Measurements from ENCODE around the gene SHROOM2. TPM values are rescaled to one million over a fixed set of nuclear protein-coding genes. Genes with fewer than 3 reads are reported as not detected.
A peak's percentile ranks its signal among the peaks of the same experiment; 100 is the strongest.

The SHROOM2 gene
- polyA plus RNA-seq, 3 donors from 2014 or later, result not detected

DNA sequence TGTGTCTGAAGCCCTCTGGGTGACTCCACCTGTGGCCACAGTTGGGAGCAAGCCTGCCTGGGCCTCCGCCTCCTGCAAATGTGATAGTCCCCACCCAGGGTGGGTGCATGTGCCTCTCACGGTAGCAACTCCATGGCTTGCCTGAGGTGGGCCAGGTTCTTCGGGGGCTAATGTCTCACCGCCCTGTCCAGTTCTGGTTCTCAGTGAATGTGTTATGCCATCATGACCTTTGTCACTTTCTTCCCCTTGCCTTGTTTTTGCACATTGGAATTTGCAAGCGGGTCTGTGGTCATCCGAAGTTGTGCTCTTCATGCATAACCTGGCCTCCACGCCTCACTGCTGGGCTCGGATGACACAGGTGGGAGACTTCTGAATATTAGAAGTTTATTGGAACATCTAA lies 39.7 kb downstream of the SHROOM2 start:
- no peaks in the 10 kb centered on the region for H3K4me1 Mint-ChIP-seq
- DNase-seq, result no peak
- peaks cover 0 to 6% (median 2%) of the 10 kb centered on the region in 3 donors for H3K27me3 Mint-ChIP-seq (ENCODE audit: low read depth in 3 of 3)
- no peaks in the 10 kb centered on the region for H3K9me3 Mint-ChIP-seq
- no peak overlapping the region for H3K27ac Mint-ChIP-seq
- H3K36me3 Mint-ChIP-seq, result no peaks in the 10 kb centered on the region
- H3K4me3 Mint-ChIP-seq, result no peak overlapping the region

DNA sequence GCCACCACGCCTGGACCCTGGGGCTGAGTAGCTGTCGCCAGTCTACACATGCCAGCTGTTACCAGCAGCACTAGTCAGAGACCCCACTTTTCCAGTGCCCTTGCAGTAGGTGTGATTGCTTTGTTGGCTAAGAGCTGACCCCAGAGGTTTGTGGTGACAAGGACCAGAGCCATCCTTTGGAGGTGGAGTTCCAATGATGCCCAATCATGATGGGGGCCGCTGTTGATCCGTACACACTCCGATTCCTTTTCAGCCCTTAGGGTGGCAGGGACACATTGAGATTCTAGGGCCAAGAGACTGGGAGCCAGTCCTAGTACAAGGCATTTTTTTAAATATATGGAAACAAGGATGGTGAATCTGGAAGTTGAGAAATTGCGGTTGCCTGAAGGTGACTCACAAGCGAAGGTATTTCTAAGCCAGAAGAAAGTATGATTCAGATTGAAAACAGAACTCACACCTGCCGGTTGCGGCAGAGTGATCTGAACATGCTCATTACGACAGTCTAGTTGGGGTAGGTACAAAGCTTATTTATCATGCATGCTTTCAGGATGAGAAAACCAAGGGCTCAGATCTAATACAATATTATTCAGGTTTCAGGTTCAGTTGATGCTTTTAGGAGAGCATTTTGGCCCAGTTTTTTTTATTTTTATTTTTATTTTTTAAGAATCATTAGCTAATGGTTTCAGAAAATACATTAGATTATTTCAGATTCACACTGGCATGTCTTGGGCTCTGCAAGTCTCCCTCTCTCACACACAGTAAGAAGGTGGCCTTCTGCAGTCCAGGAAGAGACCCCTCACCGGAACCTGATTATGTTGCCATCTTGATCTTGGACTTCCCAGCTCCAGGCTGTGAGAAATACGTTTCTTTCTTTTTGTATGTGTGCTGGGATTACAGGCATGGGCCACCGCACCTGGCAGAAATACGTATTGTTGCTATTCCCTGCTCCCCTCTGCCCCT lies 43.4 kb downstream of the SHROOM2 start:
- Mint-ChIP-seq H3K27ac (no peak overlapping the region), H3K9me3 (no peaks in the 10 kb centered on the region), H3K36me3 (no peaks in the 10 kb centered on the region), H3K27me3 (ENCODE audit: low read depth in 3 of 3) (peaks cover 0 to 6% (median 2%) of the 10 kb centered on the region in 3 donors), H3K4me1 (peaks cover 13 to 19% of the 10 kb centered on the region in 2 donors), H3K4me3 (no peak overlapping the region)
- DNase-seq, result no peak

DNA sequence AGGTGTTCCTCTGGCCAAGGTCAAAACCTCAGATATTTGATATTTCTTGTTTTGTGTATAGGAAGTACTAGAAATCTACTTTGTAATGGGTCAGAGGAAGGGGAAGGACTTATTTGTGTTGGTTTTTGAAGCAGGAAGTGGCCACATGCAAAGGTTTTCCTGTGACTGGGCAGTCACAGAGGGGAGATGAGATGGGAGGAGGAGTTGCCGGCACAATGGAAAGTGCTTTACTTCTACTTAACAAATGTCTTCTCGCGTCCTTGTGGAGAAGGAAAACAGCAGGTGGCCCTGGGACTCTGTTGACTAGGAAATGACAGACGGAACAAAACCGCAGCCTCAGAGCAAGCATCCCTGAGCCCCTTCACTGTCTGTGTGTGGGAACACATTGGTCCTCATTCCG lies 46.6 kb downstream of the SHROOM2 start:
- H3K4me1 Mint-ChIP-seq, result peaks cover 13 to 19% of the 10 kb centered on the region in 2 donors
- no peaks in the 10 kb centered on the region for H3K9me3 Mint-ChIP-seq
- H3K27ac Mint-ChIP-seq, result peak overlapping the region in 3 of 6 donors; percentile 5 to 81 (median 7)
- H3K27me3 Mint-ChIP-seq (ENCODE audit: low read depth in 3 of 3), result peaks cover 0 to 7% (median 2%) of the 10 kb centered on the region in 3 donors
- H3K4me3 Mint-ChIP-seq, result peak overlapping the region; percentile 50 to 83 (median 81)
- no peaks in the 10 kb centered on the region for H3K36me3 Mint-ChIP-seq
- peak in 2 of 3 donors; percentile 4 to 9 for DNase-seq

DNA sequence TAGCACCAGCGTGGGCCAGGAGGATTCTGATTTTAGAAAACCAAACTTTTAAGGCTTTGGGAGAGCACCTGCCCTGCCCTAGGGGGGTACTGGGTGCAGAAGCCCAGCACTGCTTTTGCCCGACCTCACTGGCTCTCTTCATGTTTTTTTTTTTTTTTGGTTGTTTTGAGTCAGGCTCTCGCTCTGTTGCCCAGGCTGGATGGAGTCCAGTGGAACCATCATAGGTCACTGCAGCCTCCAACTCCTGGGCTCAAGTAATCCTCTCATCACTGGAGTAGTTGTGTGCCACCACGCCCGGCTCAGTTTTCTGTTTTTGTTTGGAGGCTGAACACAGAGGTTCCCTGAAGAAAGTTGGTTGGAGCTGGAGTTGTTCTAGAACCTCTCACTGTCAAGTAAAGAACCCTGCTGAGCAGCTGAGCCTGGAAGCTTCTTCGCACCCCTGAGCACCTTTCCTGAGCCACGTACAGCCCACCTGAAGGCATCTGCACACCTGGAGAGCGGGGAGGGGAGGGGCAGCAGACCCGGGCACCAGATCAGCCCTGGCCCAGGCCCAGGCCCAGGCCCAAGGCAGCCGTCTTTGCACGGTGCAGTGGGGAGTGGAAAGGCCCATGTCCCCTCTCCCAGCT lies 49.5 kb downstream of the SHROOM2 start:
- no peaks in the 10 kb centered on the region for H3K36me3 Mint-ChIP-seq
- H3K27me3 Mint-ChIP-seq (ENCODE audit: low read depth in 3 of 3), result peaks cover 0 to 6% (median 2%) of the 10 kb centered on the region in 3 donors
- peaks cover 13 to 19% of the 10 kb centered on the region in 2 donors for H3K4me1 Mint-ChIP-seq
- DNase-seq, result no peak
- no peak overlapping the region for H3K27ac Mint-ChIP-seq
- no peak overlapping the region for H3K4me3 Mint-ChIP-seq
- no peaks in the 10 kb centered on the region for H3K9me3 Mint-ChIP-seq

DNA sequence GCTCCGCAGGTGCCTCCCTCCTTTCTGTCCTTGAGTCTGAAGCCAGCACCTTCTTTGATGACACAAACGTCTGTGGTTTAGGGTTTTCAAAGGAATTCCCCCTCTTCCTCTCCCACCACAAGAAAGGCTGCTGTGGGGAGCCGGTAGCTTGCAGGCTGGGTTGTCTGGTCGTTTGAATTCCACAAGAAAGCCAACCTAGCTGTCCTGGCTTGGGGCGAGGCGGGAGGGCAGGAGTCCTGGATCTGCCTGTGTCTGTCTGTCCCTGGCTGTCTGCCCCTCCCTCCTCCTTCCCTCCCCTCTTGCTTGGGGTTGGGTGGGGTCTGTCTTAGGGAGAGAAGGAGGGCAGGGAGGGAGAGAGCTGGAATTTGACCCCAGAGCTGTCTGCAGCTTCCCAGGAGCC lies 56.3 kb downstream of the SHROOM2 start:
- no peak overlapping the region for H3K4me3 Mint-ChIP-seq
- no peaks in the 10 kb centered on the region for H3K36me3 Mint-ChIP-seq
- peaks cover 0 to 10% (median 2%) of the 10 kb centered on the region in 3 donors for H3K27me3 Mint-ChIP-seq (ENCODE audit: low read depth in 3 of 3)
- no peak overlapping the region for H3K27ac Mint-ChIP-seq
- H3K4me1 Mint-ChIP-seq, result no peaks in the 10 kb centered on the region
- DNase-seq, result no peak
- no peaks in the 10 kb centered on the region for H3K9me3 Mint-ChIP-seq

DNA sequence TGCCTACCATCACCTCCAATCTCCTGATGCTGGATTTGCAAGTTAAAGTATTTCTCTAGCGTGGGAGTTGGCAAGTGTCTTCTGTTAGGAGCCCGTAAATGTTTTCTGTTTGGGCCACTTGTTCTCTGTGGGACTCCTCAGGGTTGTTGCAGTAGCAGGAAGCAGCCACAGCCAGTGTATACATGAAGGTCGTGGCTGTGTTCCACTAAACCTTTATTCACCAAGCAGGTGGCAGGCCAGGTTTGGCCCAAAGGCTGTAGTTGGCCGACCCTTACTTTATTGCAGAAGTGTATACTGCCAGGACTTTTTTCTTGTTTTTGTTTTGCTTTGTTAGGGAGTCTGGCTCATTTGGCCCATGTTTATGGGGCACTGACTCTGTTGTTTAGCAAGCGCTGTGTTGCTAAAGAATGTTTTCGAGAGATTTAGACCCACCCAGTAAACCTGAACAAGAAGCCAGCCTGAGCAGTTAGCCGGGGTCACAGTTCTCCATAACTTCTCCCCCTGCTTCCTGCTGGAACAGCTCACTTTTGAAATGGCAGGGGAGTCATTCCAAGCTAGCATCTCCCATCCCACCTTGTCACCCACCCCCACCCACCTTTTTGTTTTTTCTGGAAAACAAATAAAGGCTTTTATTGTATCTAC lies 58.8 kb downstream of the SHROOM2 start:
- Mint-ChIP-seq H3K27me3 (ENCODE audit: low read depth in 3 of 3) (peaks cover 4 to 10% (median 5%) of the 10 kb centered on the region in 3 donors), H3K27ac (no peak overlapping the region), H3K9me3 (no peaks in the 10 kb centered on the region), H3K4me3 (no peak overlapping the region), H3K36me3 (no peaks in the 10 kb centered on the region), H3K4me1 (no peaks in the 10 kb centered on the region)
- no peak for DNase-seq

DNA sequence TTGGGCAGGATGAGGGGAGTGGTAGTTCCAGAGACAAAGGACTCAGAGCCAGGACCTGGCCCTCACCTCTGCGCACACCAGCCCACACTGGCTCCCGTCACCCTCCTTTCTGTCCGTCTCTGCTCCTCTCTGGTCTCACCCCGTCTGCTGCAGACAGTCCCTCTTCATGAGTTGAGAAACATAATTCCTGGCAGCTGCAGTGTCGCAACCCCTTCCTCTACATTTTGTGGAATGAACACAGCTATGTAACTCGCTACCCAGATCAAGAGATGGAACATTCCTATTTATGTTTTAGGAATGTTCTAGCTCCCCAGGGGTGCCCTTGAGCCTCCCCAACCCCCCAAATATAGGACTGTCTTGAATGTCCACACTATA lies 59.3 kb downstream of the SHROOM2 start:
- no peaks in the 10 kb centered on the region for H3K9me3 Mint-ChIP-seq
- H3K4me1 Mint-ChIP-seq, result no peaks in the 10 kb centered on the region
- no peak overlapping the region for H3K27ac Mint-ChIP-seq
- no peak overlapping the region for H3K4me3 Mint-ChIP-seq
- no peaks in the 10 kb centered on the region for H3K36me3 Mint-ChIP-seq
- no peak for DNase-seq
- peaks cover 4 to 10% (median 5%) of the 10 kb centered on the region in 3 donors for H3K27me3 Mint-ChIP-seq (ENCODE audit: low read depth in 3 of 3)

DNA sequence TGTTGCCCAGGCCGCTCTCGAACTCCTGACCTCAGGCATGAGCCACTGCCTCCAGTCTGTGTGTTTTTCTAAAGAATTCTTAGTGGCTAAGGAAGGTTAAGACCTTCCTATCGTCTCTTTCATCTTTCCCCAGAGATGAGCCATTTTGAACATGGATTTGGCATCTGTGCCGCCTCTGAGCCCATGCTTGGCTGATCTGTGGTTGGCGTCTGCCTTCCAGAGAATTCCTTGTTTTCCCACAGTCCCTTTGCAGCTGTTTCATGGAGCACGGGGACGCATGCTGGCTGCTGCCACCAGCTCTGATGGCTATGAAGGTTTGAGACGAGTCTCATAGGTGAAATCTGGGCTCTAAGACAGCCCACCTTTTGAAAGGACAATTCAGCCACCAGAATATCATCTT lies 60.4 kb downstream of the SHROOM2 start:
- DNase-seq, result no peak
- Mint-ChIP-seq H3K36me3 (no peaks in the 10 kb centered on the region), H3K4me1 (no peaks in the 10 kb centered on the region), H3K9me3 (no peaks in the 10 kb centered on the region), H3K4me3 (no peak overlapping the region), H3K27ac (no peak overlapping the region), H3K27me3 (ENCODE audit: low read depth in 3 of 3) (peaks cover 4 to 10% (median 5%) of the 10 kb centered on the region in 3 donors)

DNA sequence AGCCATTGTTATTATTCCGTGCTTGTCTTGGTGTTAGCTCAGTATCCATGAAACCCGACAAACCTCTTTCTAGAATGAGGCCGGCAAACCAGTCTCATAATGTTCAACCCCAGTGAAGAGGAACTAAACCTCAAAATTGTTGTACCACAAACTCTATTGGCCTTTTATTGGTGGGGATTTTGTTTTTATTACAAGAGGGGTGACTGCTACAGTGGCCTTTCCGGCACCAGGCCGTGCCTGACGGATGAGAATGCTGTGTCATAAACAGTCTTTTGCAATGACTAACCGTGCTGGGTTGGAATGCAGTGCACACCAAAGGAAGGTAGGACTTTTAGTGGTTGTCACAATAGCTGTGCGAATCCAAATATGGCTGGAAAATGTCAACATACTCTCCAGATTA lies 60.8 kb downstream of the SHROOM2 start:
- H3K4me3 Mint-ChIP-seq, result no peak overlapping the region
- no peaks in the 10 kb centered on the region for H3K9me3 Mint-ChIP-seq
- H3K27ac Mint-ChIP-seq, result no peak overlapping the region
- DNase-seq, result no peak
- H3K36me3 Mint-ChIP-seq, result no peaks in the 10 kb centered on the region
- peaks cover 4 to 10% (median 5%) of the 10 kb centered on the region in 3 donors for H3K27me3 Mint-ChIP-seq (ENCODE audit: low read depth in 3 of 3)
- no peaks in the 10 kb centered on the region for H3K4me1 Mint-ChIP-seq

DNA sequence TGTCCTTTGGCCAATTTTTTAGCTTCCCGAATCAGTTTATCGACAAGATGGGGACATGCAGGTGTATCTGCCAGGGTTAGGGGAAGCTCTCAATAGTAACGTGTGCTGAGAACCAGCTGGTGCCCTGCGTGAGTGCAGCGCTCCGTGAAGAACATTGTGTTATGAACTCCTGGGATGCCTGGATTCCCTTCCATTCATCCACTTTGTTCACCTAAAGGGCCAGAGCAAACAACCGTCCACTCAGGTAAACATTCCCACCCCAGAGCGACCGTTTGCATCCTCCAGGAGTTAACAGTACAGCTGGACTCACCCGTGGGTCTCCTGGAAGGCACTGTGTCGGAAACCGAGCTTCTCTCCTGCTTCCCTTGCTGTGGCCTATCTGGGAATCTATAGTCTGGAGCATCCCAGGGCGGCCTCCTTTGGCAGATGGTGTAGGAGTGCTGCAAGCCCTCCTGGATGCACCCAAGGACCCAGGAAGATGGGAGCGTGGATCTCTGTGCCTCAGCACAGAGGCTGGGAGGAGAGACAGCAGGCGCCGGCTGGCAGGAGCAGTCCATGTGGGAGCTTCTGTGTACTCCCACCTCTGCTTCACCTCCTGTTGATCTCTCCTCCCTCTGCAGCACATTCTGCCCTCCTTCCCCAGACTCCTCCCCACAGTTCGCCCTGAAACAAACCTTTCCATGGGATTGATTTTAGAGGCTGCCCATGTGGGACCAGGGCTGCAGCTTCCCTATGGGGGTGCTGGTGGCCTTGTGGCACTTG lies 62.7 kb downstream of the SHROOM2 start:
- no peaks in the 10 kb centered on the region for H3K36me3 Mint-ChIP-seq
- no peak overlapping the region for H3K4me3 Mint-ChIP-seq
- peaks cover 2 to 7% (median 3%) of the 10 kb centered on the region in 3 donors for H3K27me3 Mint-ChIP-seq (ENCODE audit: low read depth in 3 of 3)
- no peaks in the 10 kb centered on the region for H3K9me3 Mint-ChIP-seq
- DNase-seq, result no peak
- no peak overlapping the region for H3K27ac Mint-ChIP-seq
- no peaks in the 10 kb centered on the region for H3K4me1 Mint-ChIP-seq

DNA sequence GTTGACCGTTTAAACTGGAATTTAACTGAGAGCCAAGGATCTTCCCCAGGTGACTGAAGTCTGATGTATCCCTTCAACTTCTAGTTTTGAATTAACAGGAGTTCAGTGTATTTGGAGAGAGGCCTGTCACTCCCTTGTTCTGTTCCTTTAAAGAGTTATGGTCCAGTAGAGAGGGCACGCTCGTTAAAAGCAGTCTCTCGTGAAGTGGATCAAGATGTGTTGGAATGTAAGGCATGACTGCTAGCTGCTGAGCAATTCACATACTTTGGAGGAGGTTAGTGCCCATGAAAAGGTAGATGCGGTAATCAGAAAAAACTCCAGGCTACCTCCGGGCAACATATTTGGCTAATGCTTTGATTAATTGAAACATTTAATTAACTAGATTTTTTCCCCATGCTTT lies 65.7 kb downstream of the SHROOM2 start:
- H3K27me3 Mint-ChIP-seq (ENCODE audit: low read depth in 3 of 3), result peaks cover 2 to 9% (median 6%) of the 10 kb centered on the region in 3 donors
- no peak overlapping the region for H3K27ac Mint-ChIP-seq
- H3K4me1 Mint-ChIP-seq, result no peaks in the 10 kb centered on the region
- no peak overlapping the region for H3K4me3 Mint-ChIP-seq
- H3K36me3 Mint-ChIP-seq, result no peaks in the 10 kb centered on the region
- no peak for DNase-seq
- no peaks in the 10 kb centered on the region for H3K9me3 Mint-ChIP-seq

DNA sequence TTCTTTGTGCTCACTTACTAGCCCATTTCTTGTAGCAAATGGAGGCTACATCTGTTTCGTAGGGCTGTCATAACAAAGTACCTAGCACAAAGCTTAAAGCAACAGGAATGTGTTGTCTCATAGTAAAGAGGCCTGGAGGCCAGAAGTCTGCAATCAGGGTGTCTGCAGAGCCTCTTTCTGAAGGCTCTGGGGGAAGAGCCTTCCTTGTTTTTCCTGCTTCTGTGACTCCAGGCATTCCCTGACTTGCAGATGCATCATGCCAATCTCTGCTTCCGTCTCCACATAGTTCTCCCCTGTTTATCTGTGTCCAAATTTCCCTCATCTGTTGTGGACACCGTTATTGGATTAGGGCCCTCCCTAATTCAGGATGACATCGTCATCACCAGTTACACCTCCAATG lies 67.1 kb downstream of the SHROOM2 start:
- Mint-ChIP-seq H3K4me3 (no peak overlapping the region), H3K36me3 (no peaks in the 10 kb centered on the region), H3K4me1 (no peaks in the 10 kb centered on the region), H3K27ac (no peak overlapping the region), H3K27me3 (ENCODE audit: low read depth in 3 of 3) (peaks cover 3 to 9% (median 6%) of the 10 kb centered on the region in 3 donors), H3K9me3 (no peaks in the 10 kb centered on the region)
- DNase-seq, result no peak

DNA sequence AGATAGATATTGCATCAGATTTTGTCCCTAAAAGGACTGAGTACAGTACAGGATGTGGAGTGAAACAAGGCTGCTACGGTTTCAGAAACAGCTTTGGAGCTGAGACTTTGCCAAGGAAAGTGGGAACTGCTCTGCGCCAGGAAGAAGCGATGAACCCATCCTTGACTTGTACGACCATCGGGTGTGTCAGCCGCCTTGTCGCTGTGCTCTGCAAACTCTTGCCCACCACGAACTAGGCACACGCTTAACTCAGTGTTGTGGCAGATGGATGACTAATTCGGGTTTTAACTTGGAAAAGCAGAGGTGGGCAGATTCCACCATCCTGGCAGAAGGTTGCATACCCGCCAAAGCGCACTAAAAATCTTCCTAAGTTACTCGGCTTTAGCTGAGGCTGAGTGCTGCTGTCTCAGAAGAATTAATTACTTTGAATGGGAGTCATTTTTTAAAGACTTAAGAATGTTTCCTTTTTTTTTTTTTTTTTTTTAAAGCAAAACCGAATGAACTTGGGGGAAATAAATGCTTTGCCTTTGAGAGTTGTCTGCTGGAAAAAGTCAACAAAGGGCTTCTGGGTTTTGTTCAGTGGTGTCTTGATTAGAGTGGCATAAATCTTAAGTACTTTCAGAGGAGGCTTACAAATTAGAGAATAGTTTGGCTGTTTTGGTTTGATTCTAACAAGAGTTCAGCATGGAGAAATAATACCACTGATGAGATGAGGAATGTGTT lies 69.5 kb downstream of the SHROOM2 start:
- no peak for DNase-seq
- Mint-ChIP-seq H3K4me1 (no peaks in the 10 kb centered on the region), H3K27ac (no peak overlapping the region), H3K27me3 (ENCODE audit: low read depth in 3 of 3) (peaks cover 1 to 7% (median 3%) of the 10 kb centered on the region in 3 donors), H3K36me3 (no peaks in the 10 kb centered on the region), H3K4me3 (no peak overlapping the region), H3K9me3 (no peaks in the 10 kb centered on the region)

Measured in immature natural killer cell (primary cell).